EH (cell line): ENCODE measurements around the gene KBTBD7.
"Not testable (repeated sequence)": the region's sequence is repeated elsewhere in the genome, so short reads cannot be mapped to it uniquely, and the experiment has no call there.

Experiments used
- DNase-seq: peaks from one replicate; pipeline ENCODE4 v3.0.0-alpha.2; 2015; ENCODE audit warnings: low read depth

The KBTBD7 gene

GRCh38 chr13:41196011-41196410, 1.6 kb upstream of the KBTBD7 start:
- no peak for DNase-seq

GRCh38 chr13:41193469-41193868, 900 bp downstream of the KBTBD7 start:
- no peak for DNase-seq

GRCh38 chr13:41188584-41188983, 5.8 kb downstream of the KBTBD7 start:
- DNase-seq = peak; percentile 66

GRCh38 chr13:41186481-41186880, 7.9 kb downstream of the KBTBD7 start:
- no peak for DNase-seq

GRCh38 chr13:41182231-41182630, 12.1 kb downstream of the KBTBD7 start:
- no peak for DNase-seq

- peak; percentile 57 for DNase-seq
Observed at GRCh38 chr13:41179593-41180250, 14.6 kb downstream of the KBTBD7 start.

- DNase-seq = no peak
Observed at GRCh38 chr13:41178040-41178439, 16.3 kb downstream of the KBTBD7 start.

GRCh38 chr13:41177616-41178015, 16.8 kb downstream of the KBTBD7 start:
- DNase-seq = no peak

- DNase-seq = not testable (repeated sequence)
Observed at GRCh38 chr13:41175576-41175975, 18.8 kb downstream of the KBTBD7 start.

- DNase-seq = no peak
Observed at GRCh38 chr13:41162151-41162550, 32.2 kb downstream of the KBTBD7 start.

- DNase-seq = no peak
Observed at GRCh38 chr13:41159174-41159573, 35.2 kb downstream of the KBTBD7 start.

- DNase-seq = no peak
Observed at GRCh38 chr13:41157048-41157717, 37.2 kb downstream of the KBTBD7 start.

- DNase-seq = no peak
Observed at GRCh38 chr13:41156620-41157019, 37.7 kb downstream of the KBTBD7 start.

GRCh38 chr13:41154042-41154441, 40.3 kb downstream of the KBTBD7 start:
- no peak for DNase-seq

- DNase-seq = no peak
Observed at GRCh38 chr13:41152005-41152404, 42.4 kb downstream of the KBTBD7 start.

- no peak for DNase-seq
Observed at GRCh38 chr13:41150058-41150457, 44.3 kb downstream of the KBTBD7 start.

GRCh38 chr13:41148419-41149283, 45.7 kb downstream of the KBTBD7 start:
- no peak for DNase-seq

- peak; percentile 81 for DNase-seq
Observed at GRCh38 chr13:41145136-41145908, 49.0 kb downstream of the KBTBD7 start.

GRCh38 chr13:41144576-41144975, 49.8 kb downstream of the KBTBD7 start:
- no peak for DNase-seq
